Ishikawa (cell line): ENCODE data around the gene DLL1.

Experiments
- CEBPB ChIP-seq: IDR thresholded peaks from 2 replicates; pipeline ENCODE4 v1.6.1; 2012
- CREB1 ChIP-seq: IDR thresholded peaks from 2 replicates; pipeline ENCODE4 v1.6.1; 2012; ENCODE audit warnings: low read depth
- EGR1 ChIP-seq: IDR thresholded peaks from 2 replicates; pipeline ENCODE4 v1.6.1; 2012
- EP300 ChIP-seq: IDR thresholded peaks from 2 replicates; pipeline ENCODE4 v1.6.1; 2012; ENCODE audit warnings: borderline replicate concordance
- MAX ChIP-seq: IDR thresholded peaks from 2 replicates; pipeline ENCODE4 v1.6.1; 2012
- REST ChIP-seq: IDR thresholded peaks from 2 replicates; pipeline ENCODE4 v1.6.1; 2012; ENCODE audit warnings: low read depth, mild to moderate bottlenecking
- TCF12 ChIP-seq: IDR thresholded peaks from 2 replicates; pipeline ENCODE4 v1.6.1; 2012; ENCODE audit warnings: low read depth
- USF1 ChIP-seq: IDR thresholded peaks from 2 replicates; pipeline ENCODE4 v1.6.1; 2012
- ZBTB7A ChIP-seq: IDR thresholded peaks from 2 replicates; pipeline ENCODE4 v1.6.1; 2012; ENCODE audit warnings: low read depth

- TF ChIP-seq EP300 (no peak), CREB1 (no peak), MAX (no peak), TCF12 (no peak), REST (no peak), ZBTB7A (no peak), USF1 (no peak), EGR1 (no peak), CEBPB (no peak)
Measured at GRCh38 chr6:170316071-170316470, 25.2 kb upstream of the DLL1 start.
